Measurements from ENCODE around the gene UNC5CL. TPM values are rescaled to one million over a fixed set of nuclear protein-coding genes. Genes with fewer than 3 reads are reported as not detected.

Gene UNC5CL
- total and polyA plus RNA-seq, 2 of the 4 experiments (the other 2 are of a cell fraction): not detected

DNA sequence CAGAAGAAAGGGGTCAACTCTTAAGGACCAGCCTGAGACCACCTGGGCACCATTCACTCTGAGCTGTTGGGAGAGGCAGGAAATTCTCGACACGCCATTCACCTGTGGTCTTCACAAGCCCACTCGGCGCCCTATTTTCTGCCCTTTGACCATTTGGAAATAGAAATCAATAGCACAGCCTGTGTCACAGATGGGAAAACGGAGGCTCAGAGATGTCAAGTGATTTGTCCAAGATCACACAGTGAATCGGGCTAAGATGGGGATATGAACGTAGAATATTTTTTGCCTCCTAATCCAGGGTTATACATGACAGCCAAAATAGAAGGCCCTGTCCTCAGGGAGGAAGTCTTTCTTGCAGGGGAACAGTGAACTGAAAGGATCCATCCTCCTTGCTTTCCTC is 10.9 kb upstream of the UNC5CL start:
- no peak for ATAC-seq (ENCODE audit: low read depth)
- peaks cover 16% of the 10 kb centered on the region for H3K27me3 ChIP-seq (ENCODE audit: control insufficient read depth, insufficient read depth, low read length)
- H3K23ac ChIP-seq (ENCODE audit: low read depth, low read length): no peak overlapping the region
- intact Hi-C loops (cut with micrococcal nuclease): no loop called here
- H2AK5ac ChIP-seq (ENCODE audit: low read depth, low read length): no peak overlapping the region
- no peak overlapping the region for H2BK15ac ChIP-seq (ENCODE audit: low read depth, low read length)
- H2AFZ ChIP-seq (replicated peaks; ENCODE audit: low read length, poor library complexity): no peak overlapping the region
- H3K56ac ChIP-seq (ENCODE audit: extremely low read depth, insufficient read depth, low read length): no peak overlapping the region
- H4K5ac ChIP-seq (ENCODE audit: low read depth, low read length): no peak overlapping the region
- no peaks in the 10 kb centered on the region for H3K79me1 ChIP-seq (ENCODE audit: low read depth in 1 of 2, low read length in 2 of 2)
- H3K14ac ChIP-seq (replicated peaks; ENCODE audit: low read depth, low read length): no peak overlapping the region
- H3K9ac ChIP-seq (ENCODE audit: low read depth, low read length): no peak overlapping the region
- H4K20me1 ChIP-seq (ENCODE audit: insufficient read depth, low read length): no peaks in the 10 kb centered on the region
- H3K4ac ChIP-seq (ENCODE audit: low read depth, low read length): no peak overlapping the region
- no peak overlapping the region for H4K91ac ChIP-seq (ENCODE audit: insufficient read depth, low read depth, low read length)
- no peak for TF ChIP-seq RAD21 (IDR thresholded peaks at IDR 0.05; ENCODE audit: low read length)
- TF ChIP-seq CEBPB (IDR thresholded peaks at IDR 0.05; ENCODE audit: low read depth, low read length): no peak
- no peak for TF ChIP-seq RCOR1 (IDR thresholded peaks at IDR 0.05; ENCODE audit: insufficient replicate concordance, low read length)
- TF ChIP-seq BHLHE40 (IDR thresholded peaks at IDR 0.05; ENCODE audit: low read depth, low read length): no peak
- no peak for TF ChIP-seq MAFK (IDR thresholded peaks at IDR 0.05; ENCODE audit: low read depth, low read length)
- TF ChIP-seq, protein P1, sequence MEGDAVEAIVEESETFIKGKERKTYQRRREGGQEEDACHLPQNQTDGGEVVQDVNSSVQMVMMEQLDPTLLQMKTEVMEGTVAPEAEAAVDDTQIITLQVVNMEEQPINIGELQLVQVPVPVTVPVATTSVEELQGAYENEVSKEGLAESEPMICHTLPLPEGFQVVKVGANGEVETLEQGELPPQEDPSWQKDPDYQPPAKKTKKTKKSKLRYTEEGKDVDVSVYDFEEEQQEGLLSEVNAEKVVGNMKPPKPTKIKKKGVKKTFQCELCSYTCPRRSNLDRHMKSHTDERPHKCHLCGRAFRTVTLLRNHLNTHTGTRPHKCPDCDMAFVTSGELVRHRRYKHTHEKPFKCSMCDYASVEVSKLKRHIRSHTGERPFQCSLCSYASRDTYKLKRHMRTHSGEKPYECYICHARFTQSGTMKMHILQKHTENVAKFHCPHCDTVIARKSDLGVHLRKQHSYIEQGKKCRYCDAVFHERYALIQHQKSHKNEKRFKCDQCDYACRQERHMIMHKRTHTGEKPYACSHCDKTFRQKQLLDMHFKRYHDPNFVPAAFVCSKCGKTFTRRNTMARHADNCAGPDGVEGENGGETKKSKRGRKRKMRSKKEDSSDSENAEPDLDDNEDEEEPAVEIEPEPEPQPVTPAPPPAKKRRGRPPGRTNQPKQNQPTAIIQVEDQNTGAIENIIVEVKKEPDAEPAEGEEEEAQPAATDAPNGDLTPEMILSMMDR (conservative IDR thresholded peaks at IDR 0.05; ENCODE audit: low read depth, low read length): no peak
- no peak for TF ChIP-seq NFE2L2 (IDR thresholded peaks at IDR 0.05; ENCODE audit: low read depth, low read length)
- no peak for TF ChIP-seq SMC3 (IDR thresholded peaks at IDR 0.05; ENCODE audit: low read depth, low read length)
- TF ChIP-seq MAZ (IDR thresholded peaks at IDR 0.05; ENCODE audit: borderline replicate concordance, low read depth, low read length): no peak
- no peak for TF ChIP-seq FOS (IDR thresholded peaks at IDR 0.05; ENCODE audit: low read depth, low read length)
- no peak for TF ChIP-seq CHD1 (IDR thresholded peaks at IDR 0.05; ENCODE audit: low read depth, low read length)
- no peak overlapping the region for H3K18ac ChIP-seq (ENCODE audit: low read depth, low read length)
- dilution Hi-C loops (cut with HindIII; ENCODE audit: low sequenced_read_pairs, unreplicated experiment): no loop called here
- no peak overlapping the region for H3K4me2 ChIP-seq (ENCODE audit: low read depth, low read length)
- no peaks in the 10 kb centered on the region for H3K9me3 ChIP-seq (ENCODE audit: control insufficient read depth, insufficient read depth, low read length)
- no CpG with 5 or more reads among the region's 7 CpGs for WGBS, 2 experiments (ENCODE audit: extremely low coverage in 2 of 2, insufficient read length in 1 of 2)
- H2AK9ac ChIP-seq (replicated peaks; ENCODE audit: low read depth, low read length, poor library complexity): no peak overlapping the region
- H4K8ac ChIP-seq (ENCODE audit: low read depth in 2 of 2, low read length in 2 of 2): no peak overlapping the region
- no peak for DNase-seq
- 0 out of 2 replicates have a peak, but pooled peaks cover 4% of the 10 kb centered on the region for H3K9me1 ChIP-seq (ENCODE audit: insufficient read depth, low read length)
- H3K4me3 ChIP-seq (ENCODE audit: insufficient read depth, low read depth, low read length): no peak overlapping the region
- H2BK5ac ChIP-seq (ENCODE audit: low read depth, low read length, poor library complexity, severe bottlenecking): no peak overlapping the region
- H2BK120ac ChIP-seq (ENCODE audit: low read depth, low read length): no peak overlapping the region
- ChIA-PET CTCF (no interaction called here), POLR2A (ENCODE audit: unreplicated experiment) (no interaction called here)
- no peak overlapping the region for H3K27ac ChIP-seq (ENCODE audit: insufficient read depth, low read length)
- H3K36me3 ChIP-seq (ENCODE audit: control insufficient read depth, insufficient read depth, low read length): no peaks in the 10 kb centered on the region
- BruUV-seq (replicated peaks): no TSS peak
- no peak overlapping the region for H2BK20ac ChIP-seq (ENCODE audit: low read depth, low read length)
- in situ Hi-C loops (cut with MboI; ENCODE audit: low sequenced_read_pairs): loop anchor here (25.0 kb wide), 2 partner anchors 1063 to 1688 kb away; no protein-coding TSS in a partner anchor
- no peaks in the 10 kb centered on the region for H3K4me1 ChIP-seq (ENCODE audit: control insufficient read depth, insufficient read depth, low read length)

Data from IMR-90 (cell line).